ENCODE measurements around the gene ANKMY1. TPM values are rescaled to one million over a fixed set of nuclear protein-coding genes. Genes with fewer than 3 reads are reported as not detected.

Gene ANKMY1
- total and polyA plus RNA-seq, 2 of the 8 experiments (the other 6 are each of a cell fraction or from before 2014, with no cell fraction given) = 4.5 to 4.8 TPM

DNA sequence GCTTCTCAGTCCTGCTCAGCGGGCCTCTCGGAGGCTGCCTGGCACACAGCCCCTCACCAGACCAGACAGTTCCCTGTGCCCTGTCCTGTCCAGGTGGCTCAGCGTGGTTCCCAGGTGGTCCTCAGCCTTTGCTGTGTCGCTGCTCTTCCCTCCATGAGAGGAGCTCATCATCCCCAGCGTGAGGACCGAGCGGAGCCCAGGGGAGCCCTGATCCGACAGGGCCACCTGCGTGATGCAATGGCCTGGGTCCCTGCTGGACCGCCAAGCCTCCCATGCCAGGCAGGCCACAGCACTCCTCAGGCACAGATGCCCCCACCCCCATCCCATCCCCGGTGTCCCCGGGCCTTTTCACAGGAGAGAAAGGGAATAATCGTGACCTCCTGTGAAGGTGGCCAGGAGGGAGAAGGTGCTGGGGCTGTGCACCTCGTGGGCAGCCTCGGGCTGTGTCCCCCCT lies 118.1 kb downstream of the ANKMY1 start:
- H3K79me2 ChIP-seq (ENCODE audit: control insufficient read depth in 1 of 2, insufficient read depth in 2 of 2, low read length in 2 of 2) = peaks cover 0 to 9% of the 10 kb centered on the region in 2 experiments; a peak in 1 of 4 replicates
- CTCF ChIA-PET (ENCODE audit: partially characterized antibody) = interaction anchor here (0.9 to 2.1 kb wide), 5 partner anchors 10 to 415 kb away, joined by 3 to 13 read pairs (median 6); partner anchors contain the start of gene NDUFA10
- TF ChIP-seq KDM4A (IDR thresholded peaks at IDR 0.05; ENCODE audit: low read depth, low read length, severe bottlenecking) (no peak), NANOG (IDR thresholded peaks at IDR 0.05; ENCODE audit: insufficient read depth, low read depth, low read length, poor library complexity, severe bottlenecking) (no peak), RAD21 (IDR thresholded peaks at IDR 0.05 in 1 of 2, conservative IDR thresholded peaks at IDR 0.05 in 1 of 2; ENCODE audit: low read depth in 2 of 2, low read length in 2 of 2) (no peak), SP1 (IDR thresholded peaks at IDR 0.05; ENCODE audit: low read depth, low read length) (no peak), PHF8 (conservative IDR thresholded peaks at IDR 0.05; ENCODE audit: low read depth, low read length) (no peak), CTCF (IDR thresholded peaks at IDR 0.05; ENCODE audit: control extremely low read depth in 1 of 3, insufficient read depth in 1 of 3, low read depth in 1 of 3, low read length in 3 of 3) (no peak), TCF12 (IDR thresholded peaks at IDR 0.05; ENCODE audit: low read depth, low read length) (no peak), POLR2AphosphoS5 (IDR thresholded peaks at IDR 0.05; ENCODE audit: low read depth, low read length) (no peak), BCL11A (IDR thresholded peaks at IDR 0.05; ENCODE audit: low read depth in 2 of 2, low read length in 2 of 2) (no peak), TEAD4 (IDR thresholded peaks at IDR 0.05; ENCODE audit: low read depth, low read length) (no peak)

More for the DNA sequence above, 118.1 kb downstream of the ANKMY1 start:
- H4K5ac ChIP-seq (ENCODE audit: insufficient read length, low read depth, low read length) = no peak overlapping the region
- peaks cover 0 to 9% (median 1%) of the 10 kb centered on the region in 4 experiments; a peak in 4 of 7 replicates for H3K4me1 ChIP-seq (replicated peaks in 1 of 4; ENCODE audit: control insufficient read depth in 3 of 4, insufficient read depth in 4 of 4, low read length in 3 of 4)
- no peaks in the 10 kb centered on the region; a peak in 1 of 8 replicates for H3K36me3 ChIP-seq (ENCODE audit: control insufficient read depth in 2 of 4, insufficient read depth in 4 of 4, low read length in 3 of 4)
- POLR2A ChIA-PET (ENCODE audit: partially characterized antibody) = no interaction called here
- H3K27ac ChIP-seq (ENCODE audit: low read depth, low read length) = no peak overlapping the region
- H2BK15ac ChIP-seq (ENCODE audit: low read length) = no peak overlapping the region
- H3K18ac ChIP-seq (ENCODE audit: extremely low read depth, low read length) = no peak overlapping the region
- H3K9ac ChIP-seq (replicated peaks in 1 of 4; ENCODE audit: extremely low read depth in 1 of 4, low read depth in 3 of 4, low read length in 3 of 4) = no peak overlapping the region
- H3K4me3 ChIP-seq (ENCODE audit: extremely low read depth in 1 of 4, insufficient read depth in 2 of 4, low read depth in 3 of 4, low read length in 4 of 4) = no peak overlapping the region
- no peak for FAIRE-seq
- H2BK5ac ChIP-seq (ENCODE audit: low read depth, low read length) = no peak overlapping the region
- no peak overlapping the region for H4K91ac ChIP-seq (replicated peaks; ENCODE audit: insufficient read length, low read length)
- no peak overlapping the region for H2AK5ac ChIP-seq (ENCODE audit: low read depth, low read length)
- no peak overlapping the region for H3K4me2 ChIP-seq (ENCODE audit: insufficient read depth in 1 of 2, low read depth in 2 of 2, low read length in 2 of 2)
- no peak overlapping the region for H3K14ac ChIP-seq (ENCODE audit: insufficient read length)
- WGBS, 2 experiments (ENCODE audit: extremely low coverage in 1 of 2, insufficient coverage in 1 of 2, insufficient read length in 1 of 2, insufficient replicate concordance in 2 of 2, low coverage in 1 of 2, low lambda C conversion rate in 2 of 2, missing lambda C conversion rate in 1 of 2) = 92% methylated on average over 10 of the region's 15 CpGs; no CpG with 5 or more reads in 1 of the 2 experiments
- no peak overlapping the region for H3K56ac ChIP-seq (replicated peaks; ENCODE audit: insufficient read length, low read depth, low read length)
- no peak overlapping the region for H4K8ac ChIP-seq (ENCODE audit: extremely low read depth, insufficient read depth, low read length)
- peaks cover 3% of the 10 kb centered on the region; the same call in 1 of the 2 replicates for H3K23me2 ChIP-seq (ENCODE audit: low read depth, low read length)
- H2BK20ac ChIP-seq (ENCODE audit: low read length) = no peak overlapping the region
- no peak overlapping the region for H2BK12ac ChIP-seq (ENCODE audit: low read depth, low read length)
- peaks cover 24 to 41% of the 10 kb centered on the region in 2 experiments for H4K20me1 ChIP-seq (replicated peaks in 1 of 2; ENCODE audit: control insufficient read depth in 1 of 2, insufficient read depth in 2 of 2, low read length in 2 of 2)
- H2AFZ ChIP-seq (ENCODE audit: low read length) = no peak overlapping the region
- H3K79me1 ChIP-seq (ENCODE audit: low read depth, low read length) = peaks cover 5% of the 10 kb centered on the region; the same call in 1 of the 2 replicates
- no peak overlapping the region for H3K23ac ChIP-seq (ENCODE audit: insufficient read length)
- H3K27me3 ChIP-seq (replicated peaks in 1 of 4; ENCODE audit: control insufficient read depth in 3 of 4, extremely low read depth in 1 of 4, insufficient read depth in 3 of 4, low read length in 3 of 4) = peaks cover 14 to 19% (median 16%) of the 10 kb centered on the region in 4 experiments
- H3K4ac ChIP-seq (replicated peaks; ENCODE audit: insufficient read length, low read depth, low read length) = no peak overlapping the region
- no peaks in the 10 kb centered on the region for H3K9me3 ChIP-seq (ENCODE audit: insufficient read depth in 2 of 2, low read depth in 1 of 2, low read length in 1 of 2)
- H2BK120ac ChIP-seq (replicated peaks; ENCODE audit: low read depth, low read length) = no peak overlapping the region
- no peak for DNase-seq (ENCODE audit: low read depth in 1 of 2, low spot score in 2 of 2)
